Trophoblast cell (in vitro differentiated cells and primary cell): Measurements from ENCODE around the gene EFNA3.

Experiments used
- DNase-seq, 2 donors: peaks; one replicate each; pipeline ENCODE4 v3.0.0-alpha.2; 2016
- H2AFZ ChIP-seq: 2 replicates; pipeline ENCODE4 v1.6.1; 2013; ENCODE audit warnings: low read length, moderate library complexity, mild to moderate bottlenecking; ENCODE audit not compliant: insufficient read depth, poor library complexity
- H2AK5ac ChIP-seq: 2 replicates; pipeline ENCODE4 v1.6.1; 2013; ENCODE audit warnings: mild to moderate bottlenecking, low read length
- H2BK120ac ChIP-seq: 2 replicates; pipeline ENCODE4 v1.6.1; 2013; ENCODE audit warnings: low read length, mild to moderate bottlenecking, moderate library complexity; ENCODE audit not compliant: insufficient read depth, poor library complexity
- H2BK12ac ChIP-seq: 2 replicates; pipeline ENCODE4 v1.6.1; 2013; ENCODE audit warnings: mild to moderate bottlenecking, low read length, moderate library complexity
- H2BK5ac ChIP-seq: 2 replicates; pipeline ENCODE4 v1.6.1; 2013; ENCODE audit warnings: low read length, low read depth, moderate library complexity, mild to moderate bottlenecking; ENCODE audit not compliant: poor library complexity
- H3K14ac ChIP-seq: 2 replicates; pipeline ENCODE4 v1.6.1; 2013; ENCODE audit warnings: mild to moderate bottlenecking, low read length
- H3K18ac ChIP-seq: 2 replicates; pipeline ENCODE4 v1.6.1; 2013; ENCODE audit warnings: mild to moderate bottlenecking, low read length
- H3K23ac ChIP-seq: 2 replicates; pipeline ENCODE4 v1.6.1; 2013; ENCODE audit warnings: low read length
- H3K27ac ChIP-seq: 2 replicates; pipeline ENCODE4 v1.5.1; 2013; ENCODE audit warnings: low read depth, mild to moderate bottlenecking, inconsistent platforms, low read length, moderate library complexity
- H3K27me3 ChIP-seq: 2 replicates; pipeline ENCODE4 v1.6.1; 2013; ENCODE audit warnings: inconsistent platforms, mild to moderate bottlenecking, low read length, moderate library complexity; ENCODE audit not compliant: insufficient read depth
- H3K36me3 ChIP-seq, 2 experiments: 1 replicate in 1 of 2; 2 replicates in 1 of 2; pipeline ENCODE4 v1.6.1; 2013; ENCODE audit warnings: low read length in 2 of 2, mild to moderate bottlenecking in 2 of 2, moderate library complexity in 1 of 2; ENCODE audit not compliant: insufficient read depth in 2 of 2, control insufficient read depth in 1 of 2
- H3K4ac ChIP-seq: 2 replicates; pipeline ENCODE4 v1.6.1; 2013; ENCODE audit warnings: low read depth, mild to moderate bottlenecking, low read length, moderate library complexity
- H3K4me1 ChIP-seq, 2 experiments: 1 replicate in 1 of 2; 2 replicates in 1 of 2; pipeline ENCODE4 v1.6.1; 2013; ENCODE audit warnings: low read length in 2 of 2, mild to moderate bottlenecking in 2 of 2, moderate library complexity in 1 of 2; ENCODE audit not compliant: insufficient read depth in 2 of 2, control insufficient read depth in 1 of 2
- H3K4me2 ChIP-seq: 2 replicates; pipeline ENCODE4 v1.6.1; 2013; ENCODE audit warnings: inconsistent platforms, mild to moderate bottlenecking, low read length, moderate library complexity
- H3K4me3 ChIP-seq: 2 replicates; pipeline ENCODE4 v1.5.1; 2013; ENCODE audit warnings: mild to moderate bottlenecking, low read depth, low read length, inconsistent platforms
- H3K79me1 ChIP-seq: one replicate; pipeline ENCODE4 v1.6.1; 2013; ENCODE audit warnings: low read length
- H3K79me2 ChIP-seq: 2 replicates; pipeline ENCODE4 v1.6.1; 2013; ENCODE audit warnings: low read length, mild to moderate bottlenecking; ENCODE audit not compliant: control insufficient read depth, insufficient read depth, poor library complexity
- H3K9ac ChIP-seq: 2 replicates; pipeline ENCODE4 v1.6.1; 2013; ENCODE audit warnings: mild to moderate bottlenecking, low read length
- H3K9me3 ChIP-seq: 2 replicates; pipeline ENCODE4 v1.6.1; 2013; ENCODE audit warnings: low read depth, mild to moderate bottlenecking, control low read depth, inconsistent platforms, low read length; ENCODE audit not compliant: insufficient read depth
- H4K12ac ChIP-seq: 2 replicates; pipeline ENCODE4 v1.6.1; 2013; ENCODE audit warnings: low read depth, mild to moderate bottlenecking, low read length, moderate library complexity
- H4K8ac ChIP-seq: 2 replicates; pipeline ENCODE4 v1.6.1; 2013; ENCODE audit warnings: low read depth, mild to moderate bottlenecking, low read length, moderate library complexity
- H4K91ac ChIP-seq: one replicate; pipeline ENCODE4 v1.6.1; 2013; ENCODE audit warnings: low read depth, mild to moderate bottlenecking, low read length, moderate library complexity
- WGBS: extraction: QIAGEN DNeasy Blood & Tissue Kit; methylation state at CpG from one replicate; pipeline ENCODE4 v1.1.7; 2013; ENCODE audit warnings: missing lambda C conversion rate; ENCODE audit not compliant: insufficient read length, insufficient coverage; ENCODE audit errors: extremely low coverage; 5-methylcytosine and 5-hydroxymethylcytosine counted together

The EFNA3 gene

DNA sequence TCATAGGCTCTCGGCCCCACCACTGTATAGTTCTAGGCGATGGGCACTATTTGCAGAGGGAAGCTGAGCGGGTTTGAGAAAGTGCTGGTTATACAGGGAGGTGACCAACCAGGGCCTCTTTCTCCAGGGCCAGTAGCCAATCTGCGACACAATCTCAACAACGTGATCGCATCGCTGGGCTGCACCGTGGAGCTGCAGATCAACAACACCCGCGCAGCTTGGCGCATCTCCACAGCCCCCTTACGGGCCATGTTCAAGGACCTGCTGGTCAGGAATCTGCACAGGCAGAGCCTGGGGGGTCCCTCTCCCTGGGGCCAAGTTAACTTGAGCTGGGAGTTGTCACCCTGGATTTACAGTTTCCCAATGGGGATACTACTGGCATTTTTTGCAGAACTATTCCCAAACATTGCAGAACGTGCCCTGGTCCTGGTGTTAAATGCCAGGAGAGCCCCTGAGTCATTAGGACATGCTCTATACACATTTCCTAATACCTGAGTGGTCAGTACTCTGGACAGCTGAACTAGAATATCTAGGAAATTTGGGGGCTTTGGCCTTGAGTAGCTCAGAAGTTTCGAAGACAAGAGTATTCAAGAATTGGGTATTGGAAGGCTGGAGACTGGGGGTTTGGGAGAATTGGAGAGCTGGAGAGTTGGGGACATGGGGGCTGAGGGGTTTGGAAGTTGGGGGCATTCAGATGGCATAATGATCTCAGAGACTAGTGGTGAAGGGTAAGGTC, 38.1 kb upstream of the EFNA3 start:
- Histone ChIP-seq H3K18ac (no peak overlapping the region), H4K12ac (no peak overlapping the region), H3K9ac (no peak overlapping the region), H3K9me3 (no peaks in the 10 kb centered on the region), H2BK5ac (no peak overlapping the region), H2AK5ac (no peak overlapping the region), H3K4ac (no peak overlapping the region), H4K8ac (no peak overlapping the region), H3K4me2 (no peak overlapping the region), H3K36me3 (no peaks in the 10 kb centered on the region), H3K14ac (no peak overlapping the region), H3K27ac (no peak overlapping the region), H3K23ac (no peak overlapping the region), H3K4me3 (no peak overlapping the region), H4K91ac (no peak overlapping the region), H3K79me1 (peaks cover 3% of the 10 kb centered on the region), H3K79me2 (no peaks in the 10 kb centered on the region), H2AFZ (no peak overlapping the region), H2BK120ac (no peak overlapping the region), H2BK12ac (no peak overlapping the region), H3K27me3 (no peaks in the 10 kb centered on the region), H3K4me1 (peaks cover 9 to 13% of the 10 kb centered on the region in 2 experiments)
- no peak for DNase-seq
- WGBS = no CpG with 5 or more reads among the region's 14 CpGs

DNA sequence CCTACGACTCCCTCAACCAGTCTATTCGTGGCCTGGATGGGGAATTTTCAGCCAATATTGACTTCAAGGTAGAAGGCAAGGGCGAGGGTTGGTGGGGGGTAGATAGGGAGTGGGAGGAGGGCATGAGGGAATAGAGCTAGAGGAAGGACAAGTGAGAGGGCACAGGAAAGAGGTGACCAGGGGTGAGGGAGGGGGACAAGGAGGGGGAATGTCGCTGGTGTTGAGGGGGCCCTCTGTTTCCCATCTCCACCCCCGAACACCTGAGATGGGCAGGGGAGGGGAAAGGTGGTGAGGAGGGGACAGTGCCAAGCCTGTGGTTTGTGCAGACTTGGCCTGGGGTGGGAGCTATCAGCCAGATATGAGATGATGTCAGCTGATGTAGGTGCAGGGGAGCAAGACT, 35.8 kb upstream of the EFNA3 start:
- Histone ChIP-seq H3K14ac (no peak overlapping the region), H3K23ac (no peak overlapping the region), H2BK12ac (no peak overlapping the region), H3K27ac (no peak overlapping the region), H3K9me3 (no peaks in the 10 kb centered on the region), H3K36me3 (no peaks in the 10 kb centered on the region), H3K79me1 (peaks cover 3% of the 10 kb centered on the region), H2BK5ac (no peak overlapping the region), H3K9ac (no peak overlapping the region), H3K27me3 (no peaks in the 10 kb centered on the region), H3K4ac (no peak overlapping the region), H2BK120ac (no peak overlapping the region), H3K4me1 (peaks cover 9 to 11% of the 10 kb centered on the region in 2 experiments), H4K8ac (no peak overlapping the region), H3K18ac (no peak overlapping the region), H2AK5ac (no peak overlapping the region), H4K91ac (no peak overlapping the region), H3K4me3 (no peak overlapping the region), H2AFZ (no peak overlapping the region), H3K79me2 (no peaks in the 10 kb centered on the region), H3K4me2 (no peak overlapping the region), H4K12ac (no peak overlapping the region)
- DNase-seq = no peak
- no CpG with 5 or more reads among the region's 5 CpGs for WGBS

- Histone ChIP-seq H3K79me2 (no peaks in the 10 kb centered on the region), H2BK120ac (no peak overlapping the region), H3K36me3 (no peaks in the 10 kb centered on the region), H3K27ac (no peak overlapping the region), H2AK5ac (no peak overlapping the region), H4K91ac (no peak overlapping the region), H2BK5ac (no peak overlapping the region), H3K4me1 (peaks cover 5 to 6% of the 10 kb centered on the region in 2 experiments), H3K18ac (no peak overlapping the region), H3K79me1 (peaks cover 3% of the 10 kb centered on the region), H4K12ac (no peak overlapping the region), H3K4me2 (no peak overlapping the region), H3K23ac (no peak overlapping the region), H3K4ac (no peak overlapping the region), H4K8ac (no peak overlapping the region), H3K9ac (no peak overlapping the region), H3K9me3 (no peaks in the 10 kb centered on the region), H3K14ac (no peak overlapping the region), H3K27me3 (no peaks in the 10 kb centered on the region), H2BK12ac (no peak overlapping the region), H3K4me3 (no peak overlapping the region), H2AFZ (no peak overlapping the region)
- WGBS = no CpG with 5 or more reads among the region's 12 CpGs
- DNase-seq = no peak
Observed at GRCh38 chr1:155043301-155043702, 35.3 kb upstream of the EFNA3 start.

GRCh38 chr1:155043793-155044192, 34.8 kb upstream of the EFNA3 start:
- Histone ChIP-seq H2BK12ac (no peak overlapping the region), H4K8ac (no peak overlapping the region), H3K9ac (no peak overlapping the region), H3K4me1 (peaks cover 0 to 4% of the 10 kb centered on the region in 2 experiments), H3K4ac (no peak overlapping the region), H4K91ac (peak overlapping the region; percentile 8), H3K23ac (no peak overlapping the region), H2BK120ac (no peak overlapping the region), H3K27me3 (no peaks in the 10 kb centered on the region), H3K14ac (no peak overlapping the region), H2AK5ac (no peak overlapping the region), H2BK5ac (no peak overlapping the region), H3K79me1 (peaks cover 3% of the 10 kb centered on the region), H4K12ac (no peak overlapping the region), H3K18ac (no peak overlapping the region), H3K4me2 (no peak overlapping the region), H3K27ac (no peak overlapping the region), H3K36me3 (no peaks in the 10 kb centered on the region), H3K4me3 (no peak overlapping the region), H3K79me2 (no peaks in the 10 kb centered on the region), H2AFZ (no peak overlapping the region), H3K9me3 (no peaks in the 10 kb centered on the region)
- no peak for DNase-seq
- WGBS = no CpG with 5 or more reads among the region's 3 CpGs
